IPS-15b (cell line): ENCODE measurements around the gene OR8J1.

Experiments
- H3K27me3 ChIP-seq: one replicate; pipeline ENCODE4 v1.6.1; 2013; ENCODE audit warnings: low read length; ENCODE audit not compliant: control insufficient read depth, insufficient read depth
- H3K36me3 ChIP-seq: one replicate; pipeline ENCODE4 v1.6.1; 2013; ENCODE audit warnings: low read length; ENCODE audit not compliant: control insufficient read depth, insufficient read depth
- H3K4me1 ChIP-seq: one replicate; pipeline ENCODE4 v1.6.1; 2013; ENCODE audit warnings: mild to moderate bottlenecking, low read length; ENCODE audit not compliant: control insufficient read depth, insufficient read depth
- H3K4me3 ChIP-seq: one replicate; pipeline ENCODE4 v1.5.1; 2013; ENCODE audit warnings: low read depth, low read length
- H3K9ac ChIP-seq: one replicate; pipeline ENCODE4 v1.6.1; 2013; ENCODE audit warnings: low read depth, mild to moderate bottlenecking, low read length
- H3K9me3 ChIP-seq: one replicate; pipeline ENCODE4 v1.6.1; 2013; ENCODE audit warnings: mild to moderate bottlenecking, low read length; ENCODE audit not compliant: control insufficient read depth, insufficient read depth

The OR8J1 gene

GRCh38 chr11:56404393-56404792, 50.3 kb downstream of the OR8J1 start:
- H3K4me1 ChIP-seq = no peaks in the 10 kb centered on the region
- H3K36me3 ChIP-seq = no peaks in the 10 kb centered on the region
- no peak overlapping the region for H3K9ac ChIP-seq
- H3K4me3 ChIP-seq = no peak overlapping the region
- H3K9me3 ChIP-seq = no peaks in the 10 kb centered on the region
- no peaks in the 10 kb centered on the region for H3K27me3 ChIP-seq

GRCh38 chr11:56410801-56411200, 56.7 kb downstream of the OR8J1 start:
- no peak overlapping the region for H3K9ac ChIP-seq
- H3K36me3 ChIP-seq = no peaks in the 10 kb centered on the region
- no peaks in the 10 kb centered on the region for H3K27me3 ChIP-seq
- no peak overlapping the region for H3K4me3 ChIP-seq
- H3K9me3 ChIP-seq = no peaks in the 10 kb centered on the region
- H3K4me1 ChIP-seq = no peaks in the 10 kb centered on the region
